Right lobe of liver (tissue), 6 donors: ENCODE results near the gene CCT2. TPM values are rescaled to one million over a fixed set of nuclear protein-coding genes. Genes with fewer than 3 reads are reported as not detected.

Experiments
- ATAC-seq, 4 donors: fragments of 200-7000 bp; cut with Tn5 transposase; one replicate each; pipeline ENCODE4 v1.9.1; 2020; ENCODE audit warnings: mild to moderate bottlenecking in 4 of 4, moderate library complexity in 4 of 4
- DNase-seq, 3 donors: peaks; one replicate each; pipeline ENCODE4 v3.0.0-alpha.2; 2020
- H3K27ac ChIP-seq, 3 donors: fragments of 200-600 bp; one replicate each; pipeline ENCODE4 v1.8.0; 2022
- H3K27me3 ChIP-seq, 2 donors: fragments of 200-600 bp; one replicate each; pipeline ENCODE4 v1.8.0; 2022
- H3K36me3 ChIP-seq, 4 donors: fragments of 200-600 bp; sonication (generic) in 1 of 4; one replicate each; pipeline versions ENCODE4 v1.5.1 to v1.8.0; 2017 to 2022; ENCODE audit warnings: control low read depth in 1 of 4
- H3K4me1 ChIP-seq, 4 donors: fragments of 200-600 bp; sonication (generic) in 1 of 4; one replicate each; pipeline versions ENCODE4 v1.5.1 to v1.8.0; 2017 to 2022; ENCODE audit warnings: control low read depth in 1 of 4
- H3K4me3 ChIP-seq, 3 donors: fragments of 200-600 bp; one replicate each; pipeline ENCODE4 v1.8.0; 2022
- H3K9me3 ChIP-seq, 4 donors: fragments of 200-600 bp; sonication (generic) in 1 of 4; one replicate each; pipeline versions ENCODE4 v1.5.1 to v1.8.0; 2017 to 2022; ENCODE audit warnings: control low read depth in 1 of 4
- CTCF ChIP-seq, 4 donors: fragments of 200-600 bp in 3 of 4; fragments of 450-650 bp in 1 of 4; IDR thresholded peaks; one replicate each; pipeline versions ENCODE4 v1.5.1 to v1.8.0; 2016 to 2022; ENCODE audit warnings: antibody characterized with exemption in 4 of 4, mild to moderate bottlenecking in 2 of 4
- POLR2A ChIP-seq: fragments of 450-650 bp; IDR thresholded peaks from one replicate; pipeline ENCODE4 v1.6.1; 2017; ENCODE audit warnings: antibody characterized with exemption, mild to moderate bottlenecking
- WGBS: methylation state at CpG from one replicate; pipeline ENCODE4 v1.1.6; 2018; ENCODE audit warnings: low coverage, low lambda C conversion rate; ENCODE audit not compliant: insufficient coverage; ENCODE audit errors: missing lambda C conversion rate; 5-methylcytosine and 5-hydroxymethylcytosine counted together
- intact Hi-C, 2 donors: fragments of 100-400 bp; cut with DNase I; formaldehyde crosslinking; loops; one replicate each; pipeline versions ENCODE4 v1.11.2 to v1.14.1; 2022
- total RNA-seq, 6 experiments: library from RNA; depleted of rRNA in 2 of 6; stranded (reverse); fragments of >200 nt in 2 of 6; fragmentation: NEBNext Ultra II Directional in 3 of 6; extraction: Animal tissue kit (Norgen Biotek cat#: 25700) in 3 of 6; gene quantifications; one replicate each; pipeline versions ENCODE4 v1.1.0 to v1.2.4, GENCODE V29; 2016 to 2023
- donor health status: DM: no; HTN: yes; CAD: no.
- donor health status: DM: no; HTN: no; CAD: no.
- donor health status: DM: no; HTN: no; CAD: no.
- donor health status: DM: no; HTN: yes; CAD: no.
- donor health status: DM: no; HTN: yes; CAD: no.

The CCT2 gene
- total RNA-seq, 6 experiments from 2014 or later: 39.8 to 81.9 (median 54.3) TPM

DNA sequence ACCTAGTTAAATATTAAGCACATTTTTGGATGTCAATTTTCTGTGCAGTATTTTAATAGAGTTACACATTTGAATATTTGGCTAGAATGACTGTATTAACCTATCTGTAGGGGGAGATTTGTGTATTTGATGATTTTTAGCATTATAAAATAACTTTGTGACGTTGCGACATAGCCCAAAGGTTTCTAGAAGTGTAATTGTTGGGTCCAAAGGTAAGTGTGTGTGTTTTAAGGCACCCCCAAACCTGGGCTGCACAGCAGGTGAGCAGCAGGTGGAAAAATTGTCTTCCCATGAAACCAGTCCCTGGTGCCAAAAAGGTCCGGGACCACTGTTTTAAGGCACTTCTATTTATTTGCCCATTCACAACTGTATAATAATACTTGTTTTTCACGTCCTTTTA is 3.3 kb downstream of the CCT2 start:
- TF ChIP-seq CTCF (IDR thresholded peaks at IDR 0.05) (no peak), POLR2A (no peak)
- intact Hi-C loops: no loop called here
- no peak overlapping the region for H3K27ac ChIP-seq
- WGBS: 73% methylated on average over 4 of the region's 4 CpGs
- no peak for DNase-seq
- H3K4me3 ChIP-seq: no peak overlapping the region
- ATAC-seq: no peak
- peaks cover 7 to 69% (median 34%) of the 10 kb centered on the region in 4 donors for H3K36me3 ChIP-seq
- H3K27me3 ChIP-seq: no peaks in the 10 kb centered on the region
- H3K4me1 ChIP-seq: peaks cover 0 to 12% (median 0%) of the 10 kb centered on the region in 4 donors
- no peaks in the 10 kb centered on the region for H3K9me3 ChIP-seq

GRCh38 chr12:69589082-69589481 is 3.8 kb downstream of the CCT2 start:
- WGBS: 90% methylated on average over 2 of the region's 2 CpGs
- Histone ChIP-seq H3K27ac (no peak overlapping the region), H3K27me3 (no peaks in the 10 kb centered on the region), H3K4me3 (no peak overlapping the region), H3K36me3 (peaks cover 7 to 75% (median 36%) of the 10 kb centered on the region in 4 donors), H3K4me1 (peaks cover 0 to 12% (median 0%) of the 10 kb centered on the region in 4 donors), H3K9me3 (no peaks in the 10 kb centered on the region)
- ATAC-seq (no peak), DNase-seq (no peak)
- intact Hi-C loops: no loop called here
- TF ChIP-seq CTCF (IDR thresholded peaks at IDR 0.05) (no peak), POLR2A (no peak)

DNA sequence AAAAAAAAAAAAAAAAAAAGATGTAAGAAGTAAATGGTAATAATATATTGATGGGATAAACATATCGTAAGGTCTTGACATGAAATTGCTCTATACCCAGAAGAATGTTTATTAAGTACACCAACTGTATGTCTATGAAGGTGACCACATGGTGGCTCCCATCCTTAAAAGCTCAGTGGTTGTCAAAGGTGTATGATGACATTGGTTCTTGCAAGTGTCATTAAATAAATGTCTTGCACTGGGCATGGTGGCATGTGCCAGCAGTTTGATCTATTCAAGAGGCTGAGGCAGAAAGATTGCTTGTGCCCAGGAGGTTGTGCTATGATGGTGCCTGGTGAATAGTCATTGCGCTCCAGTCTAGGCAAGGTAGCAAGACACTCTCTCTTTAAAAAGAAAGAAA is 10.4 kb downstream of the CCT2 start:
- DNase-seq (no peak), ATAC-seq (no peak)
- Histone ChIP-seq H3K27ac (no peak overlapping the region), H3K4me1 (no peaks in the 10 kb centered on the region), H3K9me3 (no peaks in the 10 kb centered on the region), H3K4me3 (no peak overlapping the region), H3K27me3 (no peaks in the 10 kb centered on the region), H3K36me3 (peaks cover 0 to 97% (median 48%) of the 10 kb centered on the region in 4 donors)
- intact Hi-C loops: no loop called here
- 83% methylated on average over 1 of the region's 2 CpGs for WGBS
- TF ChIP-seq POLR2A (no peak), CTCF (IDR thresholded peaks at IDR 0.05) (no peak)

GRCh38 chr12:69598174-69598753 is 13.0 kb downstream of the CCT2 start:
- no peaks in the 10 kb centered on the region for H3K9me3 ChIP-seq
- peaks cover 0 to 97% (median 46%) of the 10 kb centered on the region in 4 donors for H3K36me3 ChIP-seq
- H3K4me3 ChIP-seq: no peak overlapping the region
- no peak overlapping the region for H3K27ac ChIP-seq
- no peaks in the 10 kb centered on the region for H3K4me1 ChIP-seq
- DNase-seq (no peak), ATAC-seq (peak in 3 of 4 donors; percentile 37 to 72 (median 39))
- no peaks in the 10 kb centered on the region for H3K27me3 ChIP-seq
- WGBS: 48% methylated on average over 4 of the region's 4 CpGs
- intact Hi-C loops: no loop called here
- TF ChIP-seq CTCF (IDR thresholded peaks at IDR 0.05) (no peak), POLR2A (no peak)

DNA sequence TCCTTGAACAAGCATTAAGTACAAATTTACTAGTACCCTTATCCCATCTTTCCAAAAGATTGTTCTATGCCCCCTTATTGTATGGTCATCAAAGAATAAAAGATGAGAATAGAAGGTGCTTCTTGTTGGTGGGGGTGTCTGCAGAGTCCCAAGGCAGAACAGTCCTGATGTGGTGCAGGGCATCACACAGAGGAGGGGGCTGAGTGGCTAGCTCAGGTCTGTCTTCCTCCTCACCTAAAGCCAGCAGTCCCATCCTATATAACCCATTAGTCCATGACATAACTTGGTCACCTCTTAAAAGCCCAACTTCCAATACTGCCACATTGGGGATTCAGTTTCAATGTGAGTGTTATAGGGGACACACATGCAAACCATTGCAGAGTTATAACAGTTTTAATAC is 15.5 kb downstream of the CCT2 start:
- intact Hi-C loops: no loop called here
- no peaks in the 10 kb centered on the region for H3K4me1 ChIP-seq
- ATAC-seq (no peak), DNase-seq (no peak)
- H3K27me3 ChIP-seq: no peaks in the 10 kb centered on the region
- H3K27ac ChIP-seq: no peak overlapping the region
- H3K4me3 ChIP-seq: no peak overlapping the region
- no peaks in the 10 kb centered on the region for H3K9me3 ChIP-seq
- peaks cover 0 to 75% (median 38%) of the 10 kb centered on the region in 4 donors for H3K36me3 ChIP-seq
- no peak for TF ChIP-seq POLR2A
- TF ChIP-seq CTCF (IDR thresholded peaks at IDR 0.05): no peak
